Keratinocyte (primary cell): ENCODE results near the gene TRMT61A.

Source experiments
- EZH2 ChIP-seq: IDR thresholded peaks from one replicate; pipeline ENCODE4 v1.6.1; 2012; ENCODE audit warnings: inconsistent platforms, mild to moderate bottlenecking, low read length, moderate library complexity
- TF ChIP-seq, protein P1 (sequence below), 3 experiments: IDR thresholded peaks in 1 of 3; conservative IDR thresholded peaks in 1 of 3; optimal IDR thresholded peaks in 1 of 3; 2 replicates in 2 of 3; 3 replicates in 1 of 3; pipeline versions ENCODE3 to v1.5.1; 2011; ENCODE audit warnings: low read length in 3 of 3, mild to moderate bottlenecking in 3 of 3, moderate library complexity in 2 of 3, control low read depth in 1 of 3, inconsistent platforms in 1 of 3; ENCODE audit not compliant: insufficient read depth in 2 of 3; ENCODE audit errors: extremely low read depth in 1 of 3

- no peak for TF ChIP-seq EZH2
- TF ChIP-seq, protein P1, sequence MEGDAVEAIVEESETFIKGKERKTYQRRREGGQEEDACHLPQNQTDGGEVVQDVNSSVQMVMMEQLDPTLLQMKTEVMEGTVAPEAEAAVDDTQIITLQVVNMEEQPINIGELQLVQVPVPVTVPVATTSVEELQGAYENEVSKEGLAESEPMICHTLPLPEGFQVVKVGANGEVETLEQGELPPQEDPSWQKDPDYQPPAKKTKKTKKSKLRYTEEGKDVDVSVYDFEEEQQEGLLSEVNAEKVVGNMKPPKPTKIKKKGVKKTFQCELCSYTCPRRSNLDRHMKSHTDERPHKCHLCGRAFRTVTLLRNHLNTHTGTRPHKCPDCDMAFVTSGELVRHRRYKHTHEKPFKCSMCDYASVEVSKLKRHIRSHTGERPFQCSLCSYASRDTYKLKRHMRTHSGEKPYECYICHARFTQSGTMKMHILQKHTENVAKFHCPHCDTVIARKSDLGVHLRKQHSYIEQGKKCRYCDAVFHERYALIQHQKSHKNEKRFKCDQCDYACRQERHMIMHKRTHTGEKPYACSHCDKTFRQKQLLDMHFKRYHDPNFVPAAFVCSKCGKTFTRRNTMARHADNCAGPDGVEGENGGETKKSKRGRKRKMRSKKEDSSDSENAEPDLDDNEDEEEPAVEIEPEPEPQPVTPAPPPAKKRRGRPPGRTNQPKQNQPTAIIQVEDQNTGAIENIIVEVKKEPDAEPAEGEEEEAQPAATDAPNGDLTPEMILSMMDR (optimal IDR thresholded peaks at IDR 0.05 in 1 of 3, IDR thresholded peaks at IDR 0.05 in 1 of 3, conservative IDR thresholded peaks at IDR 0.05 in 1 of 3; ENCODE audit: extremely low read depth in 1 of 3, insufficient read depth in 2 of 3, low read length in 3 of 3) = no peak
Measured at GRCh38 chr14:103483600-103483999, 45.4 kb upstream of the TRMT61A start.
